HepG2 (cell line): Measurements from ENCODE around the gene RASL12. TPM values are rescaled to one million over a fixed set of nuclear protein-coding genes. Genes with fewer than 3 reads are reported as not detected.
A peak's percentile ranks its signal among the peaks of the same experiment; 100 is the strongest.

ENCODE experiments used
- FIP1L1 ChIP-seq: fragments of 200-400 bp; formaldehyde crosslinking; IDR thresholded peaks from 2 replicates; pipeline ENCODE4 v1.6.1; 2018; ENCODE audit warnings: low read depth, mild to moderate bottlenecking, low read length, moderate library complexity, borderline replicate concordance; ENCODE audit not compliant: insufficient read depth
- GATAD1 ChIP-seq: IDR thresholded peaks from 2 replicates; pipeline ENCODE4 v1.6.1; 2016; ENCODE audit warnings: missing genetic modification reagents, missing compliant biosample characterization
- GMEB2 ChIP-seq: IDR thresholded peaks from 2 replicates; pipeline ENCODE4 v1.6.1; 2016; ENCODE audit warnings: missing biosample characterization, missing genetic modification reagents, low read depth
- KDM3A ChIP-seq: IDR thresholded peaks from 2 replicates; pipeline ENCODE4 v1.6.1; 2018; ENCODE audit warnings: low read depth, missing compliant biosample characterization
- KLF13 ChIP-seq: sonication (generic); formaldehyde crosslinking; IDR thresholded peaks from 2 replicates; pipeline ENCODE4 v1.4.0; 2020; ENCODE audit warnings: mild to moderate bottlenecking, missing genetic modification reagents
- MAZ ChIP-seq, 2 experiments: sonication (generic) in 1 of 2; formaldehyde crosslinking in 1 of 2; IDR thresholded peaks; 2 replicates each; pipeline versions ENCODE4 v1.5.0 to v1.6.1; 2012 to 2020; ENCODE audit warnings: low read depth in 2 of 2, mild to moderate bottlenecking in 2 of 2, borderline replicate concordance in 1 of 2, improper control_type of control experiment in 1 of 2, low read length in 1 of 2, missing genetic modification reagents in 1 of 2, moderate library complexity in 1 of 2
- MLLT10 ChIP-seq: sonication (generic); formaldehyde crosslinking; IDR thresholded peaks from 2 replicates; pipeline ENCODE4 v1.4.0; 2020; ENCODE audit warnings: missing genetic modification reagents
- NCOA5 ChIP-seq: sonication (generic); formaldehyde crosslinking; IDR thresholded peaks from 2 replicates; pipeline ENCODE4 v1.4.0; 2020; ENCODE audit warnings: missing genetic modification reagents
- PAWR ChIP-seq: sonication (generic); formaldehyde crosslinking; IDR thresholded peaks from 2 replicates; pipeline ENCODE4 v1.4.0; 2020; ENCODE audit warnings: missing genetic modification reagents, mild to moderate bottlenecking, borderline replicate concordance
- PITX1 ChIP-seq: sonication (generic); formaldehyde crosslinking; IDR thresholded peaks from 2 replicates; pipeline ENCODE4 v1.5.1; 2020; ENCODE audit warnings: mild to moderate bottlenecking, missing genetic modification reagents
- POLR2AphosphoS2 ChIP-seq: IDR thresholded peaks from 2 replicates; pipeline ENCODE4 v1.6.1; 2011; ENCODE audit warnings: low read depth, low read length, improper control_type of control experiment
- PRDM10 ChIP-seq: sonication (generic); formaldehyde crosslinking; IDR thresholded peaks from 2 replicates; pipeline ENCODE4 v1.4.0; 2020; ENCODE audit warnings: low read depth, missing genetic modification reagents
- PREB ChIP-seq: sonication (generic); formaldehyde crosslinking; IDR thresholded peaks from 2 replicates; pipeline ENCODE4 v1.4.0; 2020; ENCODE audit warnings: missing genetic modification reagents
- SATB2 ChIP-seq: sonication (generic); formaldehyde crosslinking; IDR thresholded peaks from 2 replicates; pipeline ENCODE4 v1.5.0; 2020; ENCODE audit warnings: missing genetic modification reagents
- SMAD3 ChIP-seq: sonication (generic); formaldehyde crosslinking; IDR thresholded peaks from 2 replicates; pipeline ENCODE4 v1.4.0; 2020; ENCODE audit warnings: missing genetic modification reagents
- SP140L ChIP-seq: sonication (generic); formaldehyde crosslinking; IDR thresholded peaks from 2 replicates; pipeline ENCODE4 v1.4.0; 2020; ENCODE audit warnings: missing genetic modification reagents, borderline replicate concordance
- TGIF2 ChIP-seq: IDR thresholded peaks from 2 replicates; pipeline ENCODE4 v1.6.1; 2016; ENCODE audit warnings: control low read depth, missing compliant biosample characterization
- TRIM24 ChIP-seq: sonication (generic); formaldehyde crosslinking; IDR thresholded peaks from 2 replicates; pipeline ENCODE4 v1.8.0; 2022; ENCODE audit warnings: mild to moderate bottlenecking, missing genetic modification reagents
- ZFP36L2 ChIP-seq: sonication (generic); formaldehyde crosslinking; IDR thresholded peaks from 2 replicates; pipeline ENCODE4 v1.4.0; 2020; ENCODE audit warnings: missing genetic modification reagents
- ZNF451 ChIP-seq: sonication (generic); formaldehyde crosslinking; IDR thresholded peaks from 2 replicates; pipeline ENCODE4 v1.5.0; 2020; ENCODE audit warnings: mild to moderate bottlenecking, missing genetic modification reagents
- ZNF567 ChIP-seq: sonication (generic); formaldehyde crosslinking; IDR thresholded peaks from 2 replicates; pipeline ENCODE4 v1.8.1; 2023; ENCODE audit warnings: mild to moderate bottlenecking, missing genetic modification reagents, borderline replicate concordance
- polyA plus RNA-seq, 8 experiments: library from polyadenylated mRNA; depleted of rRNA in 3 of 8; stranded (reverse) in 7 of 8; unstranded in 1 of 8; fragments of >200 nt; fragmentation: Illumina TruSeq in 4 of 8; extraction: Trizol in 4 of 8; gene quantifications; 2 replicates each; pipeline versions ENCODE4 v1.2.1 to v1.2.3, GENCODE V29; 2011 to 2016; ENCODE audit warnings: low read depth in 4 of 8, missing spikeins in 1 of 8, mixed read lengths in 1 of 8; ENCODE audit not compliant: insufficient read depth in 1 of 8
- total RNA-seq, 5 experiments: library from RNA; depleted of rRNA; stranded (reverse); fragments of >200 nt; fragmentation: Illumina TruSeq; extraction: Trizol; gene quantifications; 2 replicates each; pipeline ENCODE4 v1.2.3, GENCODE V29; 2016; ENCODE audit warnings: low read depth in 1 of 5
- TF ChIP-seq, protein P1 (sequence below): conservative IDR thresholded peaks from 2 replicates; pipeline ENCODE4 v1.6.1; 2018; ENCODE audit warnings: missing genetic modification reagents

Gene RASL12
- total and polyA plus RNA-seq, 2 of the 13 experiments (the other 11 are each of a cell fraction or from before 2014, with no cell fraction given) = 0.16 to 0.55 TPM

- TF ChIP-seq, protein P1, sequence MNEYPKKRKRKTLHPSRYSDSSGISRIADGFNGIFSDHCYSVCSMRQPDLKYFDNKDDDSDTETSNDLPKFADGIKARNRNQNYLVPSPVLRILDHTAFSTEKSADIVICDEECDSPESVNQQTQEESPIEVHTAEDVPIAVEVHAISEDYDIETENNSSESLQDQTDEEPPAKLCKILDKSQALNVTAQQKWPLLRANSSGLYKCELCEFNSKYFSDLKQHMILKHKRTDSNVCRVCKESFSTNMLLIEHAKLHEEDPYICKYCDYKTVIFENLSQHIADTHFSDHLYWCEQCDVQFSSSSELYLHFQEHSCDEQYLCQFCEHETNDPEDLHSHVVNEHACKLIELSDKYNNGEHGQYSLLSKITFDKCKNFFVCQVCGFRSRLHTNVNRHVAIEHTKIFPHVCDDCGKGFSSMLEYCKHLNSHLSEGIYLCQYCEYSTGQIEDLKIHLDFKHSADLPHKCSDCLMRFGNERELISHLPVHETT (CRISPR knock-in tag) = no peak
- TF ChIP-seq SMAD3 (peak; percentile 60; the same call in 1 of the 2 replicates), TGIF2 (peak; percentile 96), GMEB2 (CRISPR knock-in tag) (no peak), PREB (CRISPR knock-in tag) (no peak), PAWR (CRISPR knock-in tag) (no peak), KDM3A (peak; percentile 77; the same call in 1 of the 2 replicates), SATB2 (CRISPR knock-in tag) (no peak), NCOA5 (CRISPR knock-in tag) (no peak), MLLT10 (CRISPR knock-in tag) (no peak), PRDM10 (CRISPR knock-in tag) (0 out of 2 replicates have a peak, but pooled peaks have one; percentile 36), ZNF567 (CRISPR knock-in tag) (0 out of 2 replicates have a peak, but pooled peaks have one; percentile 67), TRIM24 (CRISPR knock-in tag) (no peak), GATAD1 (peak; percentile 61; the same call in 1 of the 2 replicates), SP140L (no peak), ZNF451 (no peak), MAZ (IDR thresholded peaks at IDR 0.05; ENCODE audit: borderline replicate concordance, low read depth, low read length) (no peak), MAZ (CRISPR knock-in tag; IDR thresholded peaks at IDR 0.05; ENCODE audit: low read depth) (peak; percentile 70; the same call in 1 of the 2 replicates), PITX1 (CRISPR knock-in tag) (peak; percentile 33; the same call in 1 of the 2 replicates), FIP1L1 (no peak), KLF13 (CRISPR knock-in tag) (no peak; the same call in 1 of the 2 replicates), ZFP36L2 (no peak), POLR2AphosphoS2 (no peak)
Observed at GRCh38 chr15:65032801-65033537, 34.8 kb downstream of the RASL12 start (continued).
